ENCODE results near the gene AKT1S1.

The AKT1S1 gene

GRCh38 chr19:49921871-49922795 lies 45.0 kb upstream of the AKT1S1 start:
- no peak for DNase-seq
- ChIA-PET CTCF (no interaction called here), POLR2A (no interaction called here)
- no peaks in the 10 kb centered on the region for H3K27me3 ChIP-seq (replicated peaks in 2 of 5; ENCODE audit: control insufficient read depth in 4 of 5, insufficient read depth in 5 of 5, low read length in 4 of 5)
- WGBS (ENCODE audit: insufficient coverage): 96% methylated on average over 16 of the region's 22 CpGs
- no peaks in the 10 kb centered on the region for H3K9me3 ChIP-seq (ENCODE audit: control extremely low read depth in 1 of 5, control insufficient read depth in 4 of 5, insufficient read depth in 2 of 5, low read depth in 1 of 5, low read length in 4 of 5)
- H3K36me3 ChIP-seq (ENCODE audit: control insufficient read depth in 4 of 4, insufficient read depth in 4 of 4, low read length in 3 of 4): peaks cover 15 to 78% (median 45%) of the 10 kb centered on the region in 4 experiments
- no peak overlapping the region for H3K4me3 ChIP-seq (ENCODE audit: control insufficient read depth in 1 of 7, extremely low read depth in 1 of 7, insufficient read depth in 4 of 7, low read depth in 2 of 7, low read length in 6 of 7)
- H3K27ac ChIP-seq (ENCODE audit: insufficient read depth in 1 of 2, low read depth in 1 of 2, low read length in 2 of 2, poor library complexity in 1 of 2, severe bottlenecking in 2 of 2): no peak overlapping the region
- H3K4me1 ChIP-seq (ENCODE audit: control extremely low read depth in 1 of 4, control insufficient read depth in 4 of 4, insufficient read depth in 4 of 4, low read length in 3 of 4): peaks cover 0 to 8% (median 5%) of the 10 kb centered on the region in 4 experiments

- ChIA-PET POLR2A (no interaction called here), CTCF (no interaction called here)
- no peak overlapping the region for H3K27ac ChIP-seq (ENCODE audit: insufficient read depth in 1 of 2, low read depth in 1 of 2, low read length in 2 of 2, poor library complexity in 1 of 2, severe bottlenecking in 2 of 2)
- DNase-seq: no peak
- peaks cover 0 to 8% (median 4%) of the 10 kb centered on the region in 4 experiments for H3K4me1 ChIP-seq (ENCODE audit: control extremely low read depth in 1 of 4, control insufficient read depth in 4 of 4, insufficient read depth in 4 of 4, low read length in 3 of 4)
- H3K27me3 ChIP-seq (replicated peaks in 2 of 5; ENCODE audit: control insufficient read depth in 4 of 5, insufficient read depth in 5 of 5, low read length in 4 of 5): no peaks in the 10 kb centered on the region
- no peaks in the 10 kb centered on the region for H3K9me3 ChIP-seq (ENCODE audit: control extremely low read depth in 1 of 5, control insufficient read depth in 4 of 5, insufficient read depth in 2 of 5, low read depth in 1 of 5, low read length in 4 of 5)
- 95% methylated on average over 16 of the region's 24 CpGs for WGBS (ENCODE audit: insufficient coverage)
- H3K4me3 ChIP-seq (ENCODE audit: control insufficient read depth in 1 of 7, extremely low read depth in 1 of 7, insufficient read depth in 4 of 7, low read depth in 2 of 7, low read length in 6 of 7): no peak overlapping the region
- peaks cover 15 to 77% (median 47%) of the 10 kb centered on the region in 4 experiments for H3K36me3 ChIP-seq (ENCODE audit: control insufficient read depth in 4 of 4, insufficient read depth in 4 of 4, low read length in 3 of 4)
Measured at GRCh38 chr19:49920624-49921363, 43.6 kb upstream of the AKT1S1 start.

GRCh38 chr19:49918089-49918488 lies 40.9 kb upstream of the AKT1S1 start:
- no peak for DNase-seq

GRCh38 chr19:49916839-49917733 lies 39.9 kb upstream of the AKT1S1 start:
- ChIA-PET CTCF (interaction anchor here (0.8 to 1.8 kb wide), 4 partner anchors 10 to 19 kb away, joined by 3 to 9 read pairs (median 4); partner anchors contain the start of genes ATF5 and NUP62), POLR2A (no interaction called here)
- Histone ChIP-seq H3K4me1 (ENCODE audit: control extremely low read depth in 1 of 4, control insufficient read depth in 4 of 4, insufficient read depth in 4 of 4, low read length in 3 of 4) (peaks cover 0 to 10% (median 3%) of the 10 kb centered on the region in 4 experiments), H3K27ac (ENCODE audit: insufficient read depth in 1 of 2, low read depth in 1 of 2, low read length in 2 of 2, poor library complexity in 1 of 2, severe bottlenecking in 2 of 2) (no peak overlapping the region), H3K27me3 (replicated peaks in 2 of 5; ENCODE audit: control insufficient read depth in 4 of 5, insufficient read depth in 5 of 5, low read length in 4 of 5) (no peaks in the 10 kb centered on the region), H3K36me3 (ENCODE audit: control insufficient read depth in 4 of 4, insufficient read depth in 4 of 4, low read length in 3 of 4) (peaks cover 24 to 77% (median 44%) of the 10 kb centered on the region in 4 experiments), H3K9me3 (ENCODE audit: control extremely low read depth in 1 of 5, control insufficient read depth in 4 of 5, insufficient read depth in 2 of 5, low read depth in 1 of 5, low read length in 4 of 5) (no peaks in the 10 kb centered on the region), H3K4me3 (ENCODE audit: control insufficient read depth in 1 of 7, extremely low read depth in 1 of 7, insufficient read depth in 4 of 7, low read depth in 2 of 7, low read length in 6 of 7) (peak overlapping the region in 1 of 7 experiments; percentile 46)
- peak in 2 of 3 donors; percentile 31 to 41 for DNase-seq
- WGBS (ENCODE audit: insufficient coverage): 79% methylated on average over 11 of the region's 21 CpGs

More at GRCh38 chr19:49918089-49918488, 40.9 kb upstream of the AKT1S1 start:
- POLR2A ChIA-PET: no interaction called here
- Histone ChIP-seq H3K27me3 (replicated peaks in 2 of 5; ENCODE audit: control insufficient read depth in 4 of 5, insufficient read depth in 5 of 5, low read length in 4 of 5) (no peaks in the 10 kb centered on the region), H3K4me3 (ENCODE audit: control insufficient read depth in 1 of 7, extremely low read depth in 1 of 7, insufficient read depth in 4 of 7, low read depth in 2 of 7, low read length in 6 of 7) (no peak overlapping the region), H3K4me1 (ENCODE audit: control extremely low read depth in 1 of 4, control insufficient read depth in 4 of 4, insufficient read depth in 4 of 4, low read length in 3 of 4) (peaks cover 0 to 8% (median 3%) of the 10 kb centered on the region in 4 experiments), H3K36me3 (ENCODE audit: control insufficient read depth in 4 of 4, insufficient read depth in 4 of 4, low read length in 3 of 4) (peaks cover 24 to 78% (median 45%) of the 10 kb centered on the region in 4 experiments), H3K27ac (ENCODE audit: insufficient read depth in 1 of 2, low read depth in 1 of 2, low read length in 2 of 2, poor library complexity in 1 of 2, severe bottlenecking in 2 of 2) (no peak overlapping the region), H3K9me3 (ENCODE audit: control extremely low read depth in 1 of 5, control insufficient read depth in 4 of 5, insufficient read depth in 2 of 5, low read depth in 1 of 5, low read length in 4 of 5) (no peaks in the 10 kb centered on the region)
- CTCF ChIA-PET: interaction anchor here (0.9 to 1.8 kb wide), 4 partner anchors 9 to 25 kb away, joined by 3 to 9 read pairs (median 4); partner anchors contain the start of genes ATF5 and NUP62
- 88% methylated on average over 7 of the region's 8 CpGs for WGBS (ENCODE audit: insufficient coverage)

- Histone ChIP-seq H3K4me1 (ENCODE audit: control extremely low read depth in 1 of 4, control insufficient read depth in 4 of 4, insufficient read depth in 4 of 4, low read length in 3 of 4) (peaks cover 7 to 24% (median 15%) of the 10 kb centered on the region in 4 experiments), H3K27ac (ENCODE audit: insufficient read depth in 1 of 2, low read depth in 1 of 2, low read length in 2 of 2, poor library complexity in 1 of 2, severe bottlenecking in 2 of 2) (no peak overlapping the region), H3K9me3 (ENCODE audit: control extremely low read depth in 1 of 5, control insufficient read depth in 4 of 5, insufficient read depth in 2 of 5, low read depth in 1 of 5, low read length in 4 of 5) (no peaks in the 10 kb centered on the region), H3K36me3 (ENCODE audit: control insufficient read depth in 4 of 4, insufficient read depth in 4 of 4, low read length in 3 of 4) (peaks cover 22 to 72% (median 40%) of the 10 kb centered on the region in 4 experiments), H3K4me3 (ENCODE audit: control insufficient read depth in 1 of 7, extremely low read depth in 1 of 7, insufficient read depth in 4 of 7, low read depth in 2 of 7, low read length in 6 of 7) (no peak overlapping the region), H3K27me3 (replicated peaks in 2 of 5; ENCODE audit: control insufficient read depth in 4 of 5, insufficient read depth in 5 of 5, low read length in 4 of 5) (no peaks in the 10 kb centered on the region)
- DNase-seq: no peak
- POLR2A ChIA-PET: interaction anchor here (0.7 kb wide), 1 partner anchor 13 kb away, joined by 3 read pairs; no protein-coding TSS in a partner anchor
- 100% methylated on average over 6 of the region's 6 CpGs for WGBS (ENCODE audit: insufficient coverage)
- CTCF ChIA-PET: interaction anchor here (1.8 kb wide), 1 partner anchor 19 kb away, joined by 5 read pairs; the partner anchor contains the start of gene IL4I1
Measured at GRCh38 chr19:49915271-49915670, 38.1 kb upstream of the AKT1S1 start.

GRCh38 chr19:49913720-49914119 lies 36.6 kb upstream of the AKT1S1 start:
- 100% methylated on average over 4 of the region's 10 CpGs for WGBS (ENCODE audit: insufficient coverage)
- H3K9me3 ChIP-seq (ENCODE audit: control extremely low read depth in 1 of 5, control insufficient read depth in 4 of 5, insufficient read depth in 2 of 5, low read depth in 1 of 5, low read length in 4 of 5): no peaks in the 10 kb centered on the region
- ChIA-PET POLR2A (no interaction called here), CTCF (interaction anchor here (1.0 to 1.8 kb wide), 3 partner anchors 15 to 18 kb away, joined by 3 to 5 read pairs (median 4); partner anchors contain the start of genes ATF5, IL4I1 and NUP62)
- no peak for DNase-seq
- no peak overlapping the region for H3K27ac ChIP-seq (ENCODE audit: insufficient read depth in 1 of 2, low read depth in 1 of 2, low read length in 2 of 2, poor library complexity in 1 of 2, severe bottlenecking in 2 of 2)
- H3K36me3 ChIP-seq (ENCODE audit: control insufficient read depth in 4 of 4, insufficient read depth in 4 of 4, low read length in 3 of 4): peaks cover 22 to 79% (median 50%) of the 10 kb centered on the region in 4 experiments
- H3K27me3 ChIP-seq (replicated peaks in 2 of 5; ENCODE audit: control insufficient read depth in 4 of 5, insufficient read depth in 5 of 5, low read length in 4 of 5): no peaks in the 10 kb centered on the region
- H3K4me1 ChIP-seq (ENCODE audit: control extremely low read depth in 1 of 4, control insufficient read depth in 4 of 4, insufficient read depth in 4 of 4, low read length in 3 of 4): peaks cover 7 to 24% (median 15%) of the 10 kb centered on the region in 4 experiments
- no peak overlapping the region for H3K4me3 ChIP-seq (ENCODE audit: control insufficient read depth in 1 of 7, extremely low read depth in 1 of 7, insufficient read depth in 4 of 7, low read depth in 2 of 7, low read length in 6 of 7)
